Ectodermal cell (in vitro differentiated cells): ENCODE data around the gene C20orf204.

Experiments
- H3K27ac ChIP-seq: 2 replicates; pipeline ENCODE4 v1.7.0; 2013; ENCODE audit warnings: mild to moderate bottlenecking, low read depth, low read length; ENCODE audit not compliant: insufficient read depth, poor library complexity, severe bottlenecking
- H3K27me3 ChIP-seq: 2 replicates; pipeline ENCODE4 v1.7.0; 2013; ENCODE audit warnings: mild to moderate bottlenecking, low read length; ENCODE audit not compliant: insufficient read depth, control insufficient read depth, poor library complexity, severe bottlenecking
- H3K36me3 ChIP-seq: one replicate; pipeline ENCODE4 v1.7.0; 2013; ENCODE audit warnings: low read length; ENCODE audit not compliant: control insufficient read depth, insufficient read depth
- H3K4me1 ChIP-seq: one replicate; pipeline ENCODE4 v1.7.0; 2013; ENCODE audit warnings: low read length; ENCODE audit not compliant: control insufficient read depth, insufficient read depth
- H3K4me3 ChIP-seq: 2 replicates; pipeline ENCODE4 v1.7.0; 2013; ENCODE audit warnings: low read depth, low read length, control low read depth; ENCODE audit not compliant: insufficient read depth
- H3K9me3 ChIP-seq: 2 replicates; pipeline ENCODE4 v1.7.0; 2013; ENCODE audit warnings: mild to moderate bottlenecking, low read length, moderate library complexity; ENCODE audit not compliant: control insufficient read depth
- WGBS, 2 experiments: methylation state at CpG; one replicate each; pipeline ENCODE4 v1.1.7; 2013; ENCODE audit warnings: missing lambda C conversion rate in 2 of 2; 5-methylcytosine and 5-hydroxymethylcytosine counted together

The C20orf204 gene

GRCh38 chr20:64074184-64074789 is 38.3 kb downstream of the C20orf204 start:
- Histone ChIP-seq H3K27ac (no peak overlapping the region), H3K9me3 (no peaks in the 10 kb centered on the region), H3K36me3 (no peaks in the 10 kb centered on the region), H3K4me1 (peaks cover 15% of the 10 kb centered on the region), H3K27me3 (no peaks in the 10 kb centered on the region), H3K4me3 (no peak overlapping the region)
- WGBS, 2 experiments: 94 to 95% methylated on average over 28 of the region's 28 CpGs

- WGBS, 2 experiments: 94 to 96% methylated on average over 8 of the region's 8 CpGs
- H3K27ac ChIP-seq: no peak overlapping the region
- H3K9me3 ChIP-seq: no peaks in the 10 kb centered on the region
- no peak overlapping the region for H3K4me3 ChIP-seq
- H3K36me3 ChIP-seq: no peaks in the 10 kb centered on the region
- peaks cover under 1% of the 10 kb centered on the region for H3K27me3 ChIP-seq
- H3K4me1 ChIP-seq: peaks cover 16% of the 10 kb centered on the region
Observed at GRCh38 chr20:64074963-64075362, 39.0 kb downstream of the C20orf204 start.

- H3K4me3 ChIP-seq: no peak overlapping the region
- H3K9me3 ChIP-seq: no peaks in the 10 kb centered on the region
- H3K4me1 ChIP-seq: peaks cover 17% of the 10 kb centered on the region
- no peaks in the 10 kb centered on the region for H3K36me3 ChIP-seq
- H3K27ac ChIP-seq: no peak overlapping the region
- WGBS, 2 experiments: 90 to 92% methylated on average over 12 of the region's 12 CpGs
- peaks cover 6% of the 10 kb centered on the region for H3K27me3 ChIP-seq
Observed at GRCh38 chr20:64075556-64075955, 39.6 kb downstream of the C20orf204 start.

GRCh38 chr20:64076061-64076997 is 40.3 kb downstream of the C20orf204 start:
- Histone ChIP-seq H3K36me3 (no peaks in the 10 kb centered on the region), H3K4me1 (peaks cover 24% of the 10 kb centered on the region), H3K9me3 (no peaks in the 10 kb centered on the region), H3K27me3 (peaks cover 14% of the 10 kb centered on the region), H3K27ac (no peak overlapping the region), H3K4me3 (no peak overlapping the region)
- 94 to 95% methylated on average over 22 of the region's 22 CpGs for WGBS, 2 experiments

- no peaks in the 10 kb centered on the region for H3K9me3 ChIP-seq
Observed at GRCh38 chr20:64077094-64077493, 41.1 kb downstream of the C20orf204 start.

GRCh38 chr20:64077541-64077875 is 41.5 kb downstream of the C20orf204 start:
- Histone ChIP-seq H3K9me3 (no peaks in the 10 kb centered on the region), H3K36me3 (no peaks in the 10 kb centered on the region), H3K27ac (no peak overlapping the region), H3K27me3 (peaks cover 26% of the 10 kb centered on the region), H3K4me3 (no peak overlapping the region), H3K4me1 (peaks cover 31% of the 10 kb centered on the region)
- WGBS, 2 experiments: 94 to 96% methylated on average over 7 of the region's 7 CpGs

More at GRCh38 chr20:64077094-64077493, 41.1 kb downstream of the C20orf204 start:
- WGBS, 2 experiments: 94 to 95% methylated on average over 8 of the region's 8 CpGs
- H3K36me3 ChIP-seq: no peaks in the 10 kb centered on the region
- H3K27me3 ChIP-seq: peaks cover 22% of the 10 kb centered on the region
- no peak overlapping the region for H3K4me3 ChIP-seq
- H3K27ac ChIP-seq: no peak overlapping the region
- H3K4me1 ChIP-seq: peaks cover 27% of the 10 kb centered on the region

- no peak overlapping the region for H3K27ac ChIP-seq
- 81 to 82% methylated on average over 15 of the region's 15 CpGs for WGBS, 2 experiments
- H3K36me3 ChIP-seq: no peaks in the 10 kb centered on the region
- peaks cover 33% of the 10 kb centered on the region for H3K4me1 ChIP-seq
- H3K4me3 ChIP-seq: no peak overlapping the region
- H3K9me3 ChIP-seq: no peaks in the 10 kb centered on the region
- H3K27me3 ChIP-seq: peaks cover 31% of the 10 kb centered on the region
Observed at GRCh38 chr20:64077876-64078551, 42.0 kb downstream of the C20orf204 start.

GRCh38 chr20:64078934-64079272 is 42.9 kb downstream of the C20orf204 start:
- H3K27ac ChIP-seq: no peak overlapping the region
- H3K36me3 ChIP-seq: no peaks in the 10 kb centered on the region
- 34 to 36% methylated on average over 4 of the region's 4 CpGs for WGBS, 2 experiments
- peaks cover 38% of the 10 kb centered on the region for H3K4me1 ChIP-seq
- no peaks in the 10 kb centered on the region for H3K9me3 ChIP-seq
- H3K4me3 ChIP-seq: peak overlapping the region; percentile 59
- H3K27me3 ChIP-seq: peaks cover 40% of the 10 kb centered on the region

- H3K4me3 ChIP-seq: peak within 1 kb of the TSS; percentile 59
- WGBS, 2 experiments: 0% methylated on average over 73 of the region's 73 CpGs
- no peaks in the 10 kb centered on the region for H3K9me3 ChIP-seq
- peaks cover 45% of the 10 kb centered on the region for H3K27me3 ChIP-seq
- peaks cover 39% of the 10 kb centered on the region for H3K4me1 ChIP-seq
- no peaks in the 10 kb centered on the region for H3K36me3 ChIP-seq
- no peak within 1 kb of the TSS for H3K27ac ChIP-seq
Observed at GRCh38 chr20:64079273-64080012, 43.5 kb downstream of the C20orf204 start, which contains the start of gene RGS19. RGS19 (minus strand) TSS chr20:64079518; CDS start chr20:64076886, 2,632 bp downstream.
